ENCODE measurements around the gene PRR5.
"Not testable (repeated sequence)": the region's sequence is repeated elsewhere in the genome, so short reads cannot be mapped to it uniquely, and the experiment has no call there.

The PRR5 gene

DNA sequence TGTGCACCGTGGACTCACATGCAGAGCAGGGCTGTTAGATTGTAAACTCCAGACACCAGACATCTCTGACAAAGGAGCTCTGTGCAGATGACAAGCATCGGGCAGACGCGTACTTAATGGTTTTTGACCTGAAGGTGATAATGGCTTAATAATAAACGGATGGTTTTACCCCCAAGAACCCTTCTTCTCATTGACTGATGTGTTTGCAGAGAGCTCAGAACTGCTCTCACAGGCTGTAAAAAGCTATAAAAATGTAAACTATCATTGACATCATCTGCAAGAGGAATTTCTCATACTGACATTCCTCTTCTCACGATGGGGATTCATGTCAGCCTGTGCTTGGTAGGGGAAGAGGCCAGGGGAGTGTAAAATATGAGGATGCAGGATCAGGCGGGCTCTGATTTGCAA lies 41.8 kb downstream of the PRR5 start:
- no peak for DNase-seq (ENCODE audit: low read depth)
- TF ChIP-seq, protein P1, sequence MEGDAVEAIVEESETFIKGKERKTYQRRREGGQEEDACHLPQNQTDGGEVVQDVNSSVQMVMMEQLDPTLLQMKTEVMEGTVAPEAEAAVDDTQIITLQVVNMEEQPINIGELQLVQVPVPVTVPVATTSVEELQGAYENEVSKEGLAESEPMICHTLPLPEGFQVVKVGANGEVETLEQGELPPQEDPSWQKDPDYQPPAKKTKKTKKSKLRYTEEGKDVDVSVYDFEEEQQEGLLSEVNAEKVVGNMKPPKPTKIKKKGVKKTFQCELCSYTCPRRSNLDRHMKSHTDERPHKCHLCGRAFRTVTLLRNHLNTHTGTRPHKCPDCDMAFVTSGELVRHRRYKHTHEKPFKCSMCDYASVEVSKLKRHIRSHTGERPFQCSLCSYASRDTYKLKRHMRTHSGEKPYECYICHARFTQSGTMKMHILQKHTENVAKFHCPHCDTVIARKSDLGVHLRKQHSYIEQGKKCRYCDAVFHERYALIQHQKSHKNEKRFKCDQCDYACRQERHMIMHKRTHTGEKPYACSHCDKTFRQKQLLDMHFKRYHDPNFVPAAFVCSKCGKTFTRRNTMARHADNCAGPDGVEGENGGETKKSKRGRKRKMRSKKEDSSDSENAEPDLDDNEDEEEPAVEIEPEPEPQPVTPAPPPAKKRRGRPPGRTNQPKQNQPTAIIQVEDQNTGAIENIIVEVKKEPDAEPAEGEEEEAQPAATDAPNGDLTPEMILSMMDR (IDR thresholded peaks at IDR 0.05; ENCODE audit: low read depth, low read length, missing control alignments) = no peak
- H3K4me3 ChIP-seq (ENCODE audit: low read depth, low read length) = no peak overlapping the region
- in situ Hi-C loops (cut with HindIII; ENCODE audit: low sequenced_read_pairs) = no loop called here

DNA sequence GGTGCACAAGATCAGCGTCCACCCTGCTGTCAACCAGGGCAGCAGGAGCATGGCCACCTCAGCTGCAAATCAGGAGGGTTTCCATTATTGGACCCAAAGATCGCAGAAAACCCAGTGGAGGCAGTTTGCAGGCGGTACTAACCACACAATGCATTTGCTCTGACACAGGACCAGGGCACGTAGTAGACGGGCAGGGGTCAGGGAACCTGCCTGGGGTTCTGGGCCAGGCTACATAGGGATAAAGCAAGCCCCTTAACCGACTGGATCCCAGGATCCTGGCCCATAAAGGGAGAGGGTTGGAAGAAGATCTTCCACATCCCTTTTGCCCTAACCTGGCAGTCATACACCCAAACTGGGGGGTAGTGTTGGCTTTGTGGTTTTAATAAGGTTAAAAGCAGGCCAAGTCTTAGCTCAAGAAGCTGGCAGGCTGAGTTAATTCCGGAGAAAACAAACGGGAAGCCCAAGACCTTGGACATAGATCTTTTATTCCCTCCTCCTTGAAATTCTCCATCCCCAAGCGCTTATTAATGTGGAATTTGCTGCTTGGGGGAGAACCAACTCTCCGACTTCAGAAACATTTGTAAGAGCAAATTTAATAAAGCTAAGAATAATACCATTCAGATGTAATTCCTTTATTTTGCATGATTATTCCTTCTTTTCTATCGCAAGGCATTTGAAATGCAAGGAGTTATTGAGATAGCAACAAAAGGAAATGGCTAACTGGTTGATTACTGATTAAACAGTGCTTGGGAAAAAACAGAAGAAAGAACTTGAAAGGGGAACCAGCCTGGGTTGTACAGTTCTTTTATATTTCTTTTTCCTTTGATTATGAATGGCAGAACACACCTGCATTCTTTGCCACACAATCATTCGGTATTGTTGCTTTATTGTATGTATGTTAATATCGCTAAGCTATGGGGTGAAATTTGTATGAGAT lies 44.1 kb downstream of the PRR5 start:
- TF ChIP-seq, protein P1 (IDR thresholded peaks at IDR 0.05; ENCODE audit: low read depth, low read length, missing control alignments) = no peak
- H3K4me3 ChIP-seq (ENCODE audit: low read depth, low read length) = no peak overlapping the region
- DNase-seq (ENCODE audit: low read depth) = no peak
- in situ Hi-C loops (cut with HindIII; ENCODE audit: low sequenced_read_pairs) = no loop called here

DNA sequence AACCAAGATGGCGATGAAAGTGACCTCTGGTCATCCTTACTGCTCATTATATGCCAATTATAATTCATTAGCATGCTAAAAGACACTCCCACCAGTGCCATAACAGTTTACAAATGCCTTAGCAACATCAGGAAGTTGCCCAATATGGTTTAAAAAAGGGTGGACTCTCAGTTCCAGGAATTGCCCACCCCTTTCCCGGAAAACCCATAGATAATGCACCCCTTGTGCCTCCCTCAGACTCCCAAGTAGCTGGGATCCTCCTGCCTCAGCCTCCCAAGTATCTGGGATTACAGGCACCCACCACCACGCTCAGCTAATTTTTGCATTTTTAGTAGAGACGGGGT lies 45.8 kb downstream of the PRR5 start:
- H3K4me3 ChIP-seq (ENCODE audit: low read depth, low read length); DNase-seq (ENCODE audit: low read depth); in situ Hi-C loops (cut with HindIII; ENCODE audit: low sequenced_read_pairs): not testable (repeated sequence)

DNA sequence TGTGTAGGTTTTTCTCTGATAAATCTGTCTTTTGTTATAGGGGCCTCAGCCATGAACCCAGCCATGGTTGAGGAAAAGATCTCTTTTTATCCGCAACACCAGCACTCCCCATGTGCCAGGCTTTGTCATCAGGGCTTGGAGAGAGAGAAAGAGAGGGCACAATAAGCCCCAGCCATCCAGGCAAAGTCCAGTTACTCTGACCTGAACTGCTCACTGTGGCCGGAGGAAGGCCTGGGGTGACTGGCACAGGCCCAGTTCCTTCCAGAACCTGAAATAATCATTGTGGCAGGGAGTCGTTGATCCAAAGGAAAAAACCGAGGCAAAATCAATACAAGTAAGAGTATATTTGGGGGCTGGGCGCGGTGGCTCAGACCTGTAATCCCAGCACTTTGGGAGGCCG lies 46.5 kb downstream of the PRR5 start:
- no peak for DNase-seq (ENCODE audit: low read depth)
- in situ Hi-C loops (cut with HindIII; ENCODE audit: low sequenced_read_pairs) = no loop called here
- TF ChIP-seq, protein P1 (IDR thresholded peaks at IDR 0.05; ENCODE audit: low read depth, low read length, missing control alignments) = no peak
- no peak overlapping the region for H3K4me3 ChIP-seq (ENCODE audit: low read depth, low read length)

DNA sequence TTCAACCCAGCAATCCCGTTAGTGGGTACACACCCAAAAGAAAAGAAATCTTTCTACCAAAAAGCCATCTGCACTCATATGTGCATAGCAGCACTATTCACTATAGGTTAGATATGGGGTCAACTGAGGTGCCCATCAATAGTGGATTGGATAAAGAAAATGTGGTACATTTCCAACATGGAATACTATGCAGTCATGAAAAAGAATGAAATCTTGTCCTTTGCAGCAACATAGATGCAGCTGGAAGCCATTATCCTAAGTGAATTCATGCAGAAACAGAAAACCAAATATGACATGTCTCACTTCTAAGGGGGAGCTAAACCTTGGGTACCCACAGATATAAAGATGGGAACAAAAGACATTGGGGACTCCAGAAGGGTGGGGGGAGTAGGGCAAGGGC lies 48.5 kb downstream of the PRR5 start:
- no peak overlapping the region for H3K4me3 ChIP-seq (ENCODE audit: low read depth, low read length)
- DNase-seq (ENCODE audit: low read depth) = no peak
- in situ Hi-C loops (cut with HindIII; ENCODE audit: low sequenced_read_pairs) = no loop called here
- TF ChIP-seq, protein P1 (IDR thresholded peaks at IDR 0.05; ENCODE audit: low read depth, low read length, missing control alignments) = no peak

DNA sequence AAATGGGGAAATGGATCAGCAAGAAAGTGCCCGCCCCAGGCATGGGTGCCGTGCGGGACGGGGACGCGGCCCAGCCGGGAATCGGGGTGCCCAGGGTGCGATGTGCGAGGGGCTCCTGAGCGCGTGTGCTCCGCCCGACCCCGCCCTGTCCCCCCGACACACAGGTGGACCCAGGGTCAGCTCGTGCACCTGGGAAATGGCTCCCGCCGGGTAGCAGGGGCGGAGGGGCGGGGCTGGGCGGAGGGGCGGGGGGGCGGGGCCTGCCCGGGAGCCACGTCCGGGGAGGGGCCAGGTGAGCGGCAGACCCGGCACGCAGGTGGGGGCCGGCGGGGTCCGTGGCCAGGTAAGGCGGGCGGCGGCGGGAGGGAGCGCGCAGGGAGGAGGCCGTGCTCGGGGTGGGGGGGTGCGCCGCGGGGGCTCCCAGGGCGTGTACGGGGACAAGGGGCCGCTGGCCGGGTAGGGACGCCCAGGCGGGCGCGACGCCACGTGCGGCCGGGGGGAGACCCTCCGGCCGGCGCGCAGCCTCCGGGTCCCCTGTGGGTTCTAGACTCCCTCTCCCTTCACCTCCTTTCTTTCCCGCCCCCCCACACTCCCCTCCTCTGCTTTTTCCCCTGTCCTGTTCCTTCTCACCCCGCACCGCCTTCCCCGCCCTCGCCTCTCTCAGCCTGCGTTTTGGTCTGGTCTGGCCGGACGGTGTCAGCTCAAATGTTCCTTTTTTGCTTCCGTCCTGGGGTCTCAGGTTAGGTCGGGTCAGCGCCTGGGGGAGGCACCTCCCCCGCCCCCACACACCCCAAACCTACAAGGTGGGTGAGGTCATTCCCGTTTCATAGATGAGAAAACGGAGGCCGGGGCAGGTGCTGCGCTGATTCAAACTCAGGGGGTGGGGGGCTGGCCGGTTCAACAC lies 50.5 kb downstream of the PRR5 start, which contains the start of gene ARHGAP8:
Gene ARHGAP8, plus strand, starts transcription at position 291 of the 904 bp plus-strand sequence. CDS start 33,953 bp downstream, outside the sequence.
- DNase-seq (ENCODE audit: low read depth) = no peak
- in situ Hi-C loops (cut with HindIII; ENCODE audit: low sequenced_read_pairs) = no loop called here
- no peak within 1 kb of the TSS for H3K4me3 ChIP-seq (ENCODE audit: low read depth, low read length)
- TF ChIP-seq, protein P1 (IDR thresholded peaks at IDR 0.05; ENCODE audit: low read depth, low read length, missing control alignments) = no peak

Measured in astrocyte of the cerebellum (primary cell).